ENCODE measurements around the gene ACSS2. TPM values are rescaled to one million over a fixed set of nuclear protein-coding genes. Genes with fewer than 3 reads are reported as not detected.

Gene ACSS2
- total and polyA plus RNA-seq, 2 donors (not counting 1 experiment from before 2014, with no cell fraction given) = 59.4 to 129 TPM

- no peak for TF ChIP-seq CTCF (conservative IDR thresholded peaks at IDR 0.05 in 1 of 2, IDR thresholded peaks at IDR 0.05 in 1 of 2; ENCODE audit: low read depth in 1 of 2, low read length in 2 of 2)
- TF ChIP-seq EZH2 (IDR thresholded peaks at IDR 0.05; ENCODE audit: low read length, missing control alignments) = no peak
- no peaks in the 10 kb centered on the region for H3K9me3 ChIP-seq (ENCODE audit: control insufficient read depth, insufficient read depth, low read depth, low read length)
- H3K27ac ChIP-seq (ENCODE audit: insufficient read depth, low read length) = no peak overlapping the region
- H3K4me2 ChIP-seq (ENCODE audit: extremely low read depth, insufficient read depth, low read length) = no peak overlapping the region
- H3K9ac ChIP-seq (ENCODE audit: insufficient read depth, low read length) = no peak overlapping the region
- H3K36me3 ChIP-seq (ENCODE audit: control insufficient read depth, insufficient read depth, low read length) = no peaks in the 10 kb centered on the region
- no peak overlapping the region for H3K4me3 ChIP-seq (replicated peaks in 1 of 4; ENCODE audit: control extremely low read depth in 1 of 4, insufficient read depth in 1 of 4, low read depth in 3 of 4, low read length in 4 of 4)
- no peaks in the 10 kb centered on the region for H3K79me2 ChIP-seq (ENCODE audit: control insufficient read depth, insufficient read depth, low read length)
- DNase-seq (ENCODE audit: low read depth in 2 of 2) = no peak
- H3K4me1 ChIP-seq (ENCODE audit: control insufficient read depth, extremely low read depth, insufficient read depth, low read length) = no peaks in the 10 kb centered on the region
- no peak overlapping the region for H2AFZ ChIP-seq (ENCODE audit: low read length)
- H4K20me1 ChIP-seq (ENCODE audit: control insufficient read depth, extremely low read depth, insufficient read depth, low read length) = no peaks in the 10 kb centered on the region
- H3K27me3 ChIP-seq (ENCODE audit: control insufficient read depth, insufficient read depth, low read length) = peaks cover 7% of the 10 kb centered on the region
Measured at GRCh38 chr20:34971561-34972235, 95.3 kb downstream of the ACSS2 start.

- no peaks in the 10 kb centered on the region for H4K20me1 ChIP-seq (ENCODE audit: control insufficient read depth, extremely low read depth, insufficient read depth, low read length)
- H3K79me2 ChIP-seq (ENCODE audit: control insufficient read depth, insufficient read depth, low read length) = no peaks in the 10 kb centered on the region
- H3K9me3 ChIP-seq (ENCODE audit: control insufficient read depth, insufficient read depth, low read depth, low read length) = no peaks in the 10 kb centered on the region
- H3K4me3 ChIP-seq (replicated peaks in 1 of 4; ENCODE audit: control extremely low read depth in 1 of 4, insufficient read depth in 1 of 4, low read depth in 3 of 4, low read length in 4 of 4) = no peak overlapping the region
- H3K9ac ChIP-seq (ENCODE audit: insufficient read depth, low read length) = no peak overlapping the region
- H3K27ac ChIP-seq (ENCODE audit: insufficient read depth, low read length) = no peak overlapping the region
- peaks cover 7% of the 10 kb centered on the region for H3K27me3 ChIP-seq (ENCODE audit: control insufficient read depth, insufficient read depth, low read length)
- no peak overlapping the region for H3K4me2 ChIP-seq (ENCODE audit: extremely low read depth, insufficient read depth, low read length)
- no peaks in the 10 kb centered on the region for H3K4me1 ChIP-seq (ENCODE audit: control insufficient read depth, extremely low read depth, insufficient read depth, low read length)
- H3K36me3 ChIP-seq (ENCODE audit: control insufficient read depth, insufficient read depth, low read length) = no peaks in the 10 kb centered on the region
- no peak overlapping the region for H2AFZ ChIP-seq (ENCODE audit: low read length)
- TF ChIP-seq EZH2 (IDR thresholded peaks at IDR 0.05; ENCODE audit: low read length, missing control alignments) (no peak), CTCF (conservative IDR thresholded peaks at IDR 0.05 in 1 of 2, IDR thresholded peaks at IDR 0.05 in 1 of 2; ENCODE audit: low read depth in 1 of 2, low read length in 2 of 2) (no peak)
- no peak for DNase-seq (ENCODE audit: low read depth in 2 of 2)
Measured at GRCh38 chr20:34974246-34974645, 97.8 kb downstream of the ACSS2 start.

- H3K9ac ChIP-seq (ENCODE audit: insufficient read depth, low read length) = no peak overlapping the region
- no peak for DNase-seq (ENCODE audit: low read depth in 2 of 2)
- no peaks in the 10 kb centered on the region for H3K9me3 ChIP-seq (ENCODE audit: control insufficient read depth, insufficient read depth, low read depth, low read length)
- TF ChIP-seq CTCF (conservative IDR thresholded peaks at IDR 0.05 in 1 of 2, IDR thresholded peaks at IDR 0.05 in 1 of 2; ENCODE audit: low read depth in 1 of 2, low read length in 2 of 2) (no peak), EZH2 (IDR thresholded peaks at IDR 0.05; ENCODE audit: low read length, missing control alignments) (no peak)
- H3K4me3 ChIP-seq (replicated peaks in 1 of 4; ENCODE audit: control extremely low read depth in 1 of 4, insufficient read depth in 1 of 4, low read depth in 3 of 4, low read length in 4 of 4) = no peak overlapping the region
- H2AFZ ChIP-seq (ENCODE audit: low read length) = no peak overlapping the region
- peaks cover 7% of the 10 kb centered on the region for H3K27me3 ChIP-seq (ENCODE audit: control insufficient read depth, insufficient read depth, low read length)
- no peaks in the 10 kb centered on the region for H3K36me3 ChIP-seq (ENCODE audit: control insufficient read depth, insufficient read depth, low read length)
- no peak overlapping the region for H3K27ac ChIP-seq (ENCODE audit: insufficient read depth, low read length)
- H4K20me1 ChIP-seq (ENCODE audit: control insufficient read depth, extremely low read depth, insufficient read depth, low read length) = no peaks in the 10 kb centered on the region
- H3K4me2 ChIP-seq (ENCODE audit: extremely low read depth, insufficient read depth, low read length) = no peak overlapping the region
- H3K79me2 ChIP-seq (ENCODE audit: control insufficient read depth, insufficient read depth, low read length) = no peaks in the 10 kb centered on the region
- no peaks in the 10 kb centered on the region for H3K4me1 ChIP-seq (ENCODE audit: control insufficient read depth, extremely low read depth, insufficient read depth, low read length)
Measured at GRCh38 chr20:34976286-34976685, 99.9 kb downstream of the ACSS2 start.

Other genes starting within 250 kb of the ACSS2 start
- 4.9 and 6.4 TPM in 2 replicates for gene PIGU, start 199.5 kb upstream of the ACSS2 start, total RNA-seq
- gene PIGU, start 199.5 kb upstream of the ACSS2 start, polyA plus RNA-seq = 42.6 and 47.5 TPM in 2 replicates
- gene TP53INP2, start 172.3 kb upstream of the ACSS2 start, total RNA-seq = 2.3 and 6.4 TPM in 2 replicates
- 9.8 and 10.0 TPM in 2 replicates for gene TP53INP2, start 172.3 kb upstream of the ACSS2 start, polyA plus RNA-seq
- gene NCOA6, start 51.0 kb upstream of the ACSS2 start, total RNA-seq = 5.9 and 8.1 TPM in 2 replicates
- gene NCOA6, start 51.0 kb upstream of the ACSS2 start, polyA plus RNA-seq = 12.0 and 14.6 TPM in 2 replicates
- gene GGT7, start 3.8 kb upstream of the ACSS2 start, total RNA-seq = 9.5 and 15.2 TPM in 2 replicates
- gene GGT7, start 3.8 kb upstream of the ACSS2 start, polyA plus RNA-seq = 8.2 and 10.3 TPM in 2 replicates
- 39.0 and 71.3 TPM in 2 replicates for gene GSS, start 79.2 kb downstream of the ACSS2 start, total RNA-seq
- 55.3 and 68.8 TPM in 2 replicates for gene GSS, start 79.2 kb downstream of the ACSS2 start, polyA plus RNA-seq
- gene MYH7B, start 79.3 kb downstream of the ACSS2 start, total RNA-seq = 0.26 and 0.33 TPM in 2 replicates
- 0.01 and 0.03 TPM in 2 replicates for gene MYH7B, start 79.3 kb downstream of the ACSS2 start, polyA plus RNA-seq
- gene TRPC4AP, start 216.2 kb downstream of the ACSS2 start, total RNA-seq = 52.9 and 63.1 TPM in 2 replicates
- 86.7 and 89.7 TPM in 2 replicates for gene TRPC4AP, start 216.2 kb downstream of the ACSS2 start, polyA plus RNA-seq

All from fibroblast of lung (primary cell).